HK-2 (cell line): ENCODE results near the gene WIPF2.

ENCODE experiments used
- DNase-seq: peaks from one replicate; pipeline ENCODE4 v3.0.0-alpha.2; 2018; ENCODE audit not compliant: unreplicated experiment

The WIPF2 gene, protein sequence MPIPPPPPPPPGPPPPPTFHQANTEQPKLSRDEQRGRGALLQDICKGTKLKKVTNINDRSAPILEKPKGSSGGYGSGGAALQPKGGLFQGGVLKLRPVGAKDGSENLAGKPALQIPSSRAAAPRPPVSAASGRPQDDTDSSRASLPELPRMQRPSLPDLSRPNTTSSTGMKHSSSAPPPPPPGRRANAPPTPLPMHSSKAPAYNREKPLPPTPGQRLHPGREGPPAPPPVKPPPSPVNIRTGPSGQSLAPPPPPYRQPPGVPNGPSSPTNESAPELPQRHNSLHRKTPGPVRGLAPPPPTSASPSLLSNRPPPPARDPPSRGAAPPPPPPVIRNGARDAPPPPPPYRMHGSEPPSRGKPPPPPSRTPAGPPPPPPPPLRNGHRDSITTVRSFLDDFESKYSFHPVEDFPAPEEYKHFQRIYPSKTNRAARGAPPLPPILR

DNA sequence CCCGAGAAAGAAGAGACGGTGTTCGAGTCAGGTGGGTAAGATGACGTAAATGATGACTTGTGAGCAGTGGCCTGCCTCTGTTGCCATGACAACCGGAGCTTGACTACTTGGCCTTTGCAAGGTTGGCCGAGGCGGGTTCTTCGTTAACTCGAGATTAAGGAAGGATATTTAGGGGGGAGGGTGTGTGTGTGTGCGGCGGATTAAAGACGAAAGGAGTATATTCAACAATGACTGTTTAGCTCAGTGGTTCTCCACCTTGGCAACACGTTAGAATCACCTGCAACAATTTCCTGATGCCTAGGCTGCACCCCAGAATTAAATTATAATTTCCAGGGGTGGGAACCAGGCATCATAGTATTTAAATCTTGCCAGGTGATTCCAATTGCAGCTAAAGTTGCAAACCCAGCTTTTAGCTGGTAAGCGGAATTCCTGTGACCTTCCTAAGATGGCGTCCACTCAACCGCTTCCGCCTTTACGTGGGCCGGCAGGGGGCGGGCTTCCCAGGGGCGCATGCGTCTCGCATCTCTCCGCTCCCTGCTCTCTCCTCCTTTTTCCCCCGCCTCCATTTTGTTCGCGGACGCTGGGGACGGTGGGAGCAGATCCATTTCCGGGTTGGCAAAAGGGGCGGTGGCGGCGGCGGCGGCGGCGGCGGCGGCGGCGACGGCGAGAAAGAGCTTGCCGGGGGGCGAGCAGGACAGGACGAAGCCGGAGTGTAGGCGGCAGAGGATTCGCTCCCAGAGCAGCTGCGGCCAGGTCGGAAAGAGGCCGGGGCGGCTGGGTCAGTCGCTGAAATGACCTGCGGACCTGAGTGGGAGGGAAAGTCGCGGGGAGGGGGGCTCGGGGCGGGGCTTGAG lies at the start of gene WIPF2:
TSS of gene WIPF2 (plus strand) at position 565 of the 854 bp plus-strand sequence. CDS start 37,156 bp downstream, outside the sequence.
- peak; percentile 96 for DNase-seq

DNA sequence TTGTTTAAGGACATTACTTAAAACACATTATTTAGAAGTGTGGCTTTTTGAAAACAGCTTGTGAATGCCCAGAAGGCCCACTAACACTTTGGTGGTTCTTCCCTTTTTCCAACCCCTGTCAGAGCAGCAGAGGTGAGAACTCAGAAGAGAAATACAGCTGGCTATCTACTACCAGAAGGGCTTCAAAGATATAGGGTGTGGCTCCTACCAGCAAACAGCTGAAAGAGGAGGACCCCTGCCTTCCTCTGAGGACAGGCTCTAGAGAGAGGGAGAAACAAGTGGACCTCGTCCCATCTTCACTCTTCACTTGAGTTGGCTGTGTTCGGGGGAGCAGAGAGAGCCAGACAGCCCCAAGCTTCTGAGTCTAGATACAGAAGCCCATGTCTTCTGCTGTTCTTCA lies 48.8 kb upstream of the WIPF2 start:
- DNase-seq, result no peak

DNA sequence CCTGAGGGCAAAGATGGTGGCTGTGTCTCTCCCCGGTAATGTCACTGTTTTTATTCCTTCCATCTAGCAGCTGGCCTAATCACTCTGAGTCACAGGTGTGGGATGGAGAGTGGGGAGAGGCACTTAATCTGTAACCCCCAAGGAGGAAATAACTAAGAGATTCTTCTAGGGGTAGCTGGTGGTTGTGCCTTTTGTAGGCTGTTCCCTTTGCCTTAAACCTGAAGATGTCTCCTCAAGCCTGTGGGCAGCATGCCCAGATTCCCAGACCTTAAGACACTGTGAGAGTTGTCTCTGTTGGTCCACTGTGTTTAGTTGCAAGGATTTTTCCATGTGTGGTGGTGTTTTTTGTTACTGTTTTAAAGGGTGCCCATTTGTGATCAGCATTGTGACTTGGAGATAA lies 47.4 kb upstream of the WIPF2 start:
- no peak for DNase-seq

DNA sequence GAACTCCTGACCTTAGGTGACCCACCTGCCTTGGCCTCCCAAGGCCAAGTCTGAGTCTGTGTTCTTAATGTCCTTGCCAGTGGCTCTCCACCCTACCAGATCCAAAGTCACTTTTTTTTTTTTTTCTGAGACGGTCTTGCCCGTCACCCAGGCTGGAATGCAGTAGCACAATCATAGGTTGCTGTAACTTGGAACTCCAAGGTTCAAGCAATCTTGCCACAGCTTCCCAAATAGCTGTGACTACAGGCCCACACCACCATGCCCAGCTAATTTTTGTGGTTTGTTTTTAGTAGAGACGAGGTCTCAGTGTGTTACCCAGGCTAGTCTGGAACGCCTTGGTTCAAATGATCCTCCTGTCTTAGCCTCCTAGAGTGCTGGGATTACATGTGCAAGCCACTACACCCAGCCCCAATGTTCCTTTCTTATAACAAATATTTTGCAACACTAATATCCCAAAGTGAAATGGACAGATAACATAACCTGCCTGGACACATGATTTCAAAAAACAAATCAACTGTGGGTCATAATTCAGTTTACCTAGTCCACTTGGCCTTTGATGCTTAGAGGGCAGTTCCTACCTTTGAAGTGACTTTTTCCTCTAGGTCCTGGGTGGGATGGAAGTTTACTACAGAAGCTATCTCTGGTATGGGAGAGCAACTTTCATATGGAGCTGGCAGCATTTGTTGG lies 45.9 kb upstream of the WIPF2 start:
- no peak for DNase-seq

DNA sequence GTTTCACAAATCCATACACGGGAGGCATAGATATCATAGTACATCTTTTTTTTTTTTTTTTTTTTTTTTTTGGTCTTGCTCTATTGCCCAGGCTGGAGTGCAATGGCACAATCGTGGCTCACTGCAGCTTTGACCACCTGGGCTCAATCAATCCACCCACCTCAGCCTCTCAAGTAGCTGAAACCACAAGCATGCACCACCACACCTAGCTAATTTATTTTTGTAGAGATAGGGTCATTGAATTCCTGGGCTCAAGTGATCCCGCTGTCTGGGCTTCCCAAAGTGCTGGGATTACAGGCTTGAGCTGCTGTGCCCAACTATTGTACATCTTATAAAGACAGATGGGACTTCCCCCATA lies 45.3 kb upstream of the WIPF2 start:
- DNase-seq, result no peak

DNA sequence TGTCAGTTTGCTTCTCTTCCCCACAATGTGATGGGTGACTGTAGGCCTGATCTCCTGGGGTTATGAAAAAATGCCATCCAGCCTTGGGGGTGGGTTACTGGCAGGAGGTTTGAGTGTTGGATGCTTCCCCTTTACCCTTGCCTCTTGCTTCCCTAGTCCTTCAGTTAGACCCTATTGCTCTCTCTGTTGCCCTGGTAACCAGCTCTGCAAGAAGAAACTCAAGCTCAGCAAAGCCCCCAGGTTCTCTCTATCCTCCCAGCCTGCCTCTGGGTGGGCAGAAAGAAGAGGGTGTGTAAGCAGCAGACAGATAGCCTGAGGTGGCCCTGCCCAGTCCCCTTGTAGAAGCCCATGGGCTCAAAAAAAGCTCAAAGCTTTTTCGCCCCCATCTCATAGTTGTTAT lies 44.6 kb upstream of the WIPF2 start:
- DNase-seq, result no peak

DNA sequence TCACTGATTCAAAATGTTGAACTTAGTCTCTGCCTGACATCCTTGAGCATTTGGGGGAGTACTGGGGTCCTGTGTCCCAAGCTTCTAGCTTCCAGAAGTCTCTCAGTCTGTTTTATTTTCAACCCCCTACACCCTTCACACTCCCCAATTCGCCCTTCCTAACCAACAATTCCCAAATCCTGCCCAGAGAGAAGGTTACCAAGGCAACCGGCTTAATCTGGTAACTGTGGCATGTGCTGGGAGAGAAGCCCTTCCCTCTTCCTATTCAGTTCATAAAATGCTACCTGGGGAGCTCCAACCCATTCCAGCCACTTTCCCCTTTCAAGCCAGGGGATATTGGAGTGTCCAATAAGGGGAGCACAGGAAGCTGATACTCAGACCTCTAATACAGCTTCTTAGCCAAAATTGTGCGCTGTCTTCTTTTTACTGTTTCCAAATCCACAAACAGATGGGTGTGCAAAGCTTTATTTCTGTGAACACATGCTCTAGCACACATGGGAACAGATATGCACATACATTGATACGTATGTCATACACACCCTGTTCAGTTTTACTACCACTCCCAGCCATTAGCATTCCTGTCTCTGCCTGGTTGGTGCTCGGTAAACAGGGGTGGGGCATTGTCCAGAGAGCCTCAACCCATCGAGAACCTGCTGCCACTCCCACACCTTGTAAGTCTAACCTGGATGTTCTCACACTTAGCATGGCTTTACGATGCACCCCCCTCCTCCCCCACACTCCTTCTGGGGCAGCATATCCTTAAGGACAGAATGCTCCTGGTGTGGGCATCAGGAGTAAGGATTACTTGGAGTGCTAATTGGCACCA lies 43.0 kb upstream of the WIPF2 start:
- no peak for DNase-seq

DNA sequence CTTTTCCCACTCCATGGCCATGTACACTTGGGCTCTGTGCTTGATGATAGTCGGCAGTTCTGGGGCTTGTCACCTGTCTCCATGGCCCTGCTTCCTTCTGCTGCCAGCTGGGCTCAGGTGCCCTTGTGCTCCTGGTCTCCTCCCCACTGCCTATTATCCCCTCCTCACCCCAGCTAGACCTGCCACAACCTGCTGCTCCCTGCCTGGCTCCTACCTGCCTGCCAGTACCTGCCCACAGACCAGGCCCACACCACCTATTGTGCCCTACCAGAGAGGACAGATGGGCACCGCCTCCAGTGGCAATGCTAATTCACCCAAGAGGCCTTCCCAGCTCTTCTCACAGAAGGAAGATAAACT lies 42.4 kb upstream of the WIPF2 start:
- DNase-seq, result no peak

DNA sequence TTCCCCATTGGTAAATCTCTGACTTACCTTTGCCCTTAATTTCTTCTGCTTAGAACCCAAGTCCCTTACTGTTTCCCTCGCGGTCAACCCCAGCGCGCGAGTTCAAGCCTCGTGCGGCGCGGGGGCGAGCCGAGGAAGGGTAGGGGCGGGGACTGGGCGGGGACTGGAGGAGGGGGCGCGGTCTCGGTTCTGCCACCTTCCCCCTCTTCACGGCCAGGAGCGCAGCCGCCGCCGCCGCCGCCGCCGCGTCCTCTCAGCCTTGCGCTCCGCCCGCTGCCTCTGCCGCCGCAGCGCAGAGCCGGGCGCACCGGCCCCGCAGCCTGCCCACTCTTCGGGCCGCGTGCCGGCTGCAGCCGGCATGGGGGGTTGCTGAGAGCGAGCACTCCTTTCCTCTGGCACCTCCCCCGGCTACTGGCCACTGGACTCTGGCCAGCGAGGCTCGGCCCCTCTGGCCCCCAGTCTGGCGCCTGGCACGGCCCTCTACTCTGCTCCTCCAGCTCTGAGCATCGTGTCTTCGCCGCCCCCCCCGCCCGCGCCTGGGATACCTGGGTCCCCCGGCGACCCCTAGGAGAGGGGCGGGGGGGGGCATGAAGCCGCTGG lies 41.7 kb upstream of the WIPF2 start, which contains the start of gene RAPGEFL1:
TSS of gene RAPGEFL1 (plus strand) at position 196 of the 600 bp plus-strand sequence. CDS start at position 588, 392 bp downstream.
- DNase-seq, result peak; percentile 65

DNA sequence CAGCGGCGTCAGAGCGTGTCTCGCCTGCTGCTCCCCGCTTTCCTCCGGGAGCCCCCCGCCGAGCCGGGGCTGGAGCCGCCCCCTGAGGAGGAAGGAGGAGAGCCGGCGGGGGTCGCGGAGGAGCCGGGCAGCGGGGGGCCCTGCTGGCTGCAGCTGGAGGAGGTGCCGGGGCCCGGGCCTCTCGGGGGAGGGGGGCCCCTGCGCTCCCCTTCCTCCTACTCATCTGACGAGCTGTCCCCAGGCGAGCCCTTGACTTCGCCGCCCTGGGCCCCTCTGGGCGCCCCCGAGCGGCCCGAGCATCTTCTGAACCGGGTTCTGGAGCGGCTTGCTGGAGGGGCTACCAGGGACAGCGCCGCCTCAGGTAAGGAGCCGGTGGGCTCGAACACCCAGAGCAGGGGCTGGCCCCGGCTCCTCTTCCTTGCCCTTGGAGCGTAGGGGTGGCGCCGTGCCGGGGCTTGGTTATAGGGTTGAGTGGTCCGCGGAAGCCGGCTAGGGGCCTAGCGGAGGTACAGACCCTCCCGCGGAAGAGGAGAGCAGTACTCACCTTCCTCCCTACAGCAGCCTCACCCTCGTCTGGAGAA lies 41.0 kb upstream of the WIPF2 start:
- no peak for DNase-seq

DNA sequence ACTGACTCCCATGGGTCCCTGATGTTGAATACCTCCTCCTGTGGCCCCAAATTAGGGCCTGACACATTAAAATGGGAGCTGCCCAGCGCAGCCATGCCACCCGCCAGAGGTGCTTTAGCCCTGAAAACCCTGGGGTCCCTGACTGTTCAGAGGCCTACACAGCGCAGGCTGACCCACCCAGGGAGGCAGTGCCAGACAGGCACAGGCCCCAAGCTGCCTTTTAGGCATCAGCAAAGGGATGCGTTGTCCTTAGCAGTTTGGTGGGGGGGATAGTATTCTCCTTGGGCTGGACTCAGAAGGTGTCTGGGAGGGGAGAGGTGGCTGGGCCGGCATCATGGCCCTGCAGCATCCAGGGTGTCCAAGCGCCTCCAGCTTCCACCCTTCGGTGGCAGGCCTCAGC lies 40.4 kb upstream of the WIPF2 start:
- DNase-seq, result no peak

DNA sequence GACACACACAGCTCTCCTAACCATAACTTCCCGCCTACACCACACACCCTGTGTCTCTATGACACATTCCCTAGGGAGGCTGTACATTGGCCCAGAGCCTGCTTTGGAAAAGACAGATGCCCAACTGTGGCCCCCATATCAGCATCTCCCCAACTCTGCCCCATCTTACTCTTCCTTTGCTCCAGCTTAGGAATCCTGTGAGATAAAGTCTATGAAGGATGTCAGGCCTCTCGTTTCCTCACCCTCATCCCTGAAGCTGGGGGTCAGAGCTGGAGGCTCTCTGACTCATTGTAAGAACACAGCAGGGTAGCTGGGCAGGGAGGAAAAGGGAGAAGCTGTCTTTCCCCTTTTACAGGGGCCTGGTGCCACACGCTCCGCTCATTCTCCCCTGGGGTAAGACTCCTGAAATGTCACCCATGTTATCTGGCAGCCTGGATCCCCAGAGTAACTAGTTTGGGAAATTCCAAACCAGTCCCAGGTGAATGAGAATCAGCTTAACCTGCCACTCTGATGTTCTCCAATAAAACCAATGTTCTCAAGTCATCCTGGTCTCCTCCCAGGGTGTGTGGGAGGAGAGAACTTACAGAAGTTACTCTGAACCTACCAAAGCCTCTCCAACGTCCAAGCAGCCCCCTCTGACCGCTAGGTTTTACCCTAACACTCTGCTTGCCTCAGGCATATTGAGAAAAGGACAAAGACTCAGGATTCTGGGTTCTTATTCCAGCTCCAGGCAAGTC lies 39.0 kb upstream of the WIPF2 start:
- DNase-seq, result no peak

DNA sequence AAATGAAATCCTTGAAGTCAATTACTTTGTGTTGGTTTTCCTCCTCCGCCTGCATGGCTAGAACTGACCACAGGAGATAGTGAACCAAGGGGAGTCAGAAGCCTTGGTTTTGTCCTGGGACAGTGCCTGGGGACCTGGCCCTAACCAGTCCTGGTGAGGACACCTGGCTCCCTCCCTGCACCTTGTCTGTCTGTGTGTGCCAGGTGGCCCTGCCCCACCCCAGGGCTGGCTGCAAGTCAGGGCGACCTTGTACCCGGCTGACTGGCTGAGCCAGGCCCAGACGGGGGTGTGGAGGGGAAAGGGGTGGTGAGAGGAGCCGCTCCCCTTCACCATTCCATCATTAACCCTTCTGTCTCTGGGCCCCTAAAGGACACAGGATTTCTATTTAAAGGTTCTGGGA lies 38.4 kb upstream of the WIPF2 start:
- no peak for DNase-seq

DNA sequence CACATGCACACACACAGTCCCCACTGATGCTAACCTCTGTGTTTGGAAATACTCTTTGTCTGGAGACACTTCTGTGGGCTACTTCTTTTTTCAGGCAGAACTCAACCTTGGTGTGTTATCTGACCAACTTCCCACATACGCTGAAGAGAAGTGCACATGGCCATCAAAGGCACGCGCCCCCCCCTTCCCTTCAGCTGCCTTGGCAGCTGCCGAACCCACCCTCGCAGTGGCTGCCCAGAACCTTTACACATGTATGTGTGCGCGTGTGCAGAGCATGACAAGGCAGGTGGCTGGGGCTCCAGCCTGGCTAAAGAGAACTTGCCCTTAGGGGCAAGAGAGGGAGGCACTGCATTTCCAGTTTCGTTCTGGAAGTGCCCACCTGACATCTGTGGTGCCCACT lies 37.9 kb upstream of the WIPF2 start:
- DNase-seq, result no peak

DNA sequence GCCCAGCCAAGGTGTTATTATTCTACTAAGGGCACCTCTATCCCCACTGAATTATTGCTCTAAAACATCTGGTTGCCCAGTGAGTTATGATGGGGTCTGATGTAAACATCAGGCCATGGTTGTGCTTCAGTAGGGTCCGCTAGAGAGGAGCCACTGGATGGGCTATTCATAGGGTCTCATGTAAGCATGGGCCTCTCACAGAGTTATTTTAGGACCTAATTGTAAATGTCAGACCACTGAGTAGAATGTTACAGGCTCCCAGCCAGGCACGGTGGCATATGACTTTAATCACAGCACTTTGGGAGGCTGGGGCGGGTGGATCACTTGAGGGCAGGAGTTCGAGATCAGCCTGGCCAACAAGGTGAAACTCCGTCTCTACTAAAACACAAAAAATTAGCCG lies 36.5 kb upstream of the WIPF2 start:
- DNase-seq, result no peak

DNA sequence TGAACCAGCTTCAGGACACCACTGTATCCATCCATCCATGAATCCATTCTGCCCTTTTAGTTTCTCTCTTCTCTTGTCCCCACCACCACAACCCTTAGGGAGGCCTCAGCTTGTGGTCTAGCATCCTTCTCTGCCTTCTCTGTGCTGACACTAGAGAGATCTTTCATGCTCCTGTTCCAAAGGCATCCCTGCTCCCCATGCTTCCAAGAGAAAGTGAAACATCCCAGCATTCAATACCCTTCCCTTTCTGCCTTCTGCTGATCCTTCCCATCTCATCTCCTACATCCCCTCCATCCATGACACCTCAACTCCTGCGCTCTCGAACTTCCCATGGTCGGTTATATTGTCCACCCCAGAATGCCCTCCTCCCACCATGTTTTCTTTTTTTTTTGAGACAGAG lies 31.9 kb upstream of the WIPF2 start:
- no peak for DNase-seq

DNA sequence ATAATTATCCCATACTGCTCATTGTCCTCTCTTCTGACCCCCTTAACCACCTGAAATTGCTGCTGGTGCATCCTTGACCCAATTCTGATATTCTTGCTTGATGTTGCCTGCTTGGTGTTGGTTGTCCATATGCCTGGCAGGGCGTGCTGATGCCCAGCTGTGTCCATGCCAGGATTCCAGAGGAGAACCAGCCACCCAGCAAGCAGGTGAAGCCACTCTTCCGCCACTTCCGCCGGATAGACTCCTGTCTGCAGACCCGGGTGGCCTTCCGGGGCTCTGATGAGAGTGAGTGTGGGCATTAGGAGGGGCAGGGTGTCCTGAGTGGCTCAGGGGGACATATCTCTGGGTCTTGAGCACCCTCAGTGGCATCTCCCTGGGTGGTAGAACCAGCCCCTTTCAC lies 30.4 kb upstream of the WIPF2 start:
- no peak for DNase-seq

DNA sequence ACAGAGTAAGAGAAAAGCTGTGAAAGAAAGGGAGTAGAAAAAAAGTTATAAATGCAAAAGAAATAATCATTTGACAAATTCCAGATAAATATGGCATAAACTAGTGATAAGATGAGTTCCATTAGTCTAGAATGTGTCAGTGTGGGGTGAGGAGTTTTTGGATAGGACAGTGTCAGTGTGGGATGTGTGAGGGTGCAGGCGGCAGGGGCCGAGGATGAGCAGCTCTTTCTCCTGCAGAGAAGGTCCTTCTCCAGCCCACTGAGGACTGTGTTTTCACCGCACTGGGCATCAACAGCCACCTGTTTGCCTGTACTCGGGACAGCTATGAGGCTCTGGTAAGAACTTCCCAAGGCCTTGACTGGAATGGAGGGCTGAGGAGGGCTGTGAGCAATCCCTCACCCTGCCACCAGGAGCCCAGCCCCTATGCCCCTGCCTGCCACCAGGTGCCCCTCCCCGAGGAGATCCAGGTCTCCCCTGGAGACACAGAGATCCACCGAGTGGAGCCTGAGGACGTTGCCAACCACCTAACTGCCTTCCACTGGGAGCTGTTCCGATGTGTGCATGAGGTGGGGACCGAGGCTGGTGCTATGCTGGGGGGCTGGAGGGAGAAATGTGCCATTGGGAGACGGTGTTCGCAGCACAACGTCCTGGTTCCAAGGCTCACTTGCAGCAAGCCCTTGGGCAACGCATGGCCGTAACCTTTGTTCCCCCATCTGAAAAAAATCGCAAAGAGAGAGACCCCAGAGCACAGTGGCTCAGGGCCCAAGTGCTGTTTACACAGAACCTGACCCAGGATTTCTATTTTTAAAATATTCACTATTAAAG lies 28.7 kb upstream of the WIPF2 start:
- no peak for DNase-seq
